GM21515 (cell line): ENCODE data around the gene GSTA3.
"Not testable (repeated sequence)": the region's sequence is repeated elsewhere in the genome, so short reads cannot be mapped to it uniquely, and the experiment has no call there.

Experiments
- ATAC-seq: cut with Tn5 transposase; IDR thresholded peaks from one replicate; pipeline ENCODE4 v1.9.1; 2021; ENCODE audit not compliant: unreplicated experiment

Gene GSTA3

GRCh38 chr6:52868240-52868639 lies 41.3 kb downstream of the GSTA3 start:
- ATAC-seq, result no peak

GRCh38 chr6:52861151-52861550 lies 48.3 kb downstream of the GSTA3 start:
- not testable (repeated sequence) for ATAC-seq

GRCh38 chr6:52858416-52858815 lies 51.1 kb downstream of the GSTA3 start:
- no peak for ATAC-seq

DNA sequence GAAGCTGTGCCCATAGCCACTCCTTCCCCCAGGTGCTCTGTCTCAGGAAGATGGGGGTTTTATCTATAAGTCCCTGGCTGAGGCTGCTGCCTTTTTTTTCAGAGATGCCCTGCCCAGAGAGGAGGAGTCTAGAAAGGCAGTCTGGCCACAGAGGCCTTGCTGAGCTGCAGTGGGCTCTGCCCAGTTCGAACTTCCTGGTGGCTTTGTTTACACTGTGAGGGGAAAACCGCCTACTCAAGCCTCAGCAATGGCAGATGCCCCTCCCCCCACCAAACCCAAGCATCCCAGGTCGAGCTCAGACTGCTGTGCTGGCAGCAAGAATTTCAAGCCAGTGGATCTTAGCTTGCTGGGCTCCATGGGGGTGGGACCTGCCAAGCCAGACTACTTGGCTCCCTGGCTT lies 53.4 kb downstream of the GSTA3 start:
- ATAC-seq, result not testable (repeated sequence)

- ATAC-seq, result no peak
Measured at GRCh38 chr6:52849137-52849536, 60.4 kb downstream of the GSTA3 start.
